Left ventricle myocardium inferior (tissue), 1 donor: Measurements from ENCODE around the gene MAGEA6. TPM values are rescaled to one million over a fixed set of nuclear protein-coding genes. Genes with fewer than 3 reads are reported as not detected.

Experiments
- DNase-seq: peaks from one replicate; pipeline ENCODE4 v3.0.0-alpha.2; 2020
- H3K27ac ChIP-seq: fragments of 200-600 bp; replicated peaks from 2 replicates; pipeline ENCODE4 v1.8.0; 2021
- H3K27me3 ChIP-seq: fragments of 200-600 bp; 2 replicates; pipeline ENCODE4 v1.8.0; 2021; ENCODE audit warnings: low read depth
- H3K36me3 ChIP-seq: fragments of 200-600 bp; 2 replicates; pipeline ENCODE4 v1.8.0; 2021
- H3K4me1 ChIP-seq: fragments of 200-600 bp; 2 replicates; pipeline ENCODE4 v1.8.0; 2021
- H3K4me3 ChIP-seq: fragments of 200-600 bp; 2 replicates; pipeline ENCODE4 v1.8.0; 2021; ENCODE audit warnings: mild to moderate bottlenecking, moderate library complexity
- H3K9me3 ChIP-seq: fragments of 200-600 bp; replicated peaks from 2 replicates; pipeline ENCODE4 v1.8.0; 2021
- CTCF ChIP-seq: fragments of 200-600 bp; IDR thresholded peaks from 2 replicates; pipeline ENCODE4 v1.8.0; 2021; ENCODE audit warnings: antibody characterized with exemption, mild to moderate bottlenecking, borderline replicate concordance
- intact Hi-C: fragments of 100-400 bp; cut with micrococcal nuclease; formaldehyde crosslinking; loops from one replicate; pipeline ENCODE4 v1.11.0; 2022
- total RNA-seq: library from RNA; stranded (reverse); fragmentation: NEBNext Ultra II Directional; extraction: Animal tissue kit (Norgen Biotek cat#: 25700); gene quantifications from one replicate; pipeline ENCODE4 v1.2.1, GENCODE V29; 2021
- donor health status: DM: no; HTN: yes; CAD: no; lungs with severe emphysema.

Gene MAGEA6
- total RNA-seq, 1 donor from 2014 or later, result not detected

- H3K4me3 ChIP-seq, result no peak overlapping the region
- H3K9me3 ChIP-seq, result no peaks in the 10 kb centered on the region
- DNase-seq, result no peak
- H3K36me3 ChIP-seq, result no peaks in the 10 kb centered on the region
- H3K4me1 ChIP-seq, result no peaks in the 10 kb centered on the region
- TF ChIP-seq CTCF, result no peak
- no peaks in the 10 kb centered on the region for H3K27me3 ChIP-seq
- intact Hi-C loops, result no loop called here
- no peak overlapping the region for H3K27ac ChIP-seq
Measured at GRCh38 chrX:152725409-152725808, 44.1 kb downstream of the MAGEA6 start.

Other genes starting within 250 kb of the MAGEA6 start
- gene GABRQ, start 131.8 kb downstream of the MAGEA6 start, total RNA-seq, result not detected
- gene MAGEA3, start 70.9 kb downstream of the MAGEA6 start, total RNA-seq, result not detected
- not detected for gene CSAG2, start 60.4 kb downstream of the MAGEA6 start, total RNA-seq
- gene MAGEA2B, start 55.1 kb downstream of the MAGEA6 start, total RNA-seq, result not detected
- gene CSAG1, start 36.0 kb downstream of the MAGEA6 start, total RNA-seq, result not detected
- not detected for gene MAGEA12, start 35.9 kb downstream of the MAGEA6 start, total RNA-seq
- not detected for gene MAGEA2, start 15.8 kb downstream of the MAGEA6 start, total RNA-seq
- not detected for gene CSAG3, start 10.5 kb downstream of the MAGEA6 start, total RNA-seq
- gene CETN2, start 61.1 kb upstream of the MAGEA6 start, total RNA-seq, result 24.1 TPM
- gene NSDHL, start 61.4 kb upstream of the MAGEA6 start, total RNA-seq, result 11.4 TPM
- 1.6 TPM for gene ZNF185, start 128.4 kb upstream of the MAGEA6 start, total RNA-seq
- gene PNMA5, start 224.4 kb upstream of the MAGEA6 start, total RNA-seq, result not detected